H9 (cell line): ENCODE measurements around the gene ENPP1. TPM values are rescaled to one million over a fixed set of nuclear protein-coding genes. Genes with fewer than 3 reads are reported as not detected.

Experiments
- DNase-seq: peaks from one replicate; pipeline ENCODE4 v3.0.0-alpha.2; 2017
- H2AFZ ChIP-seq: one replicate; pipeline ENCODE4 v1.6.1; 2013; ENCODE audit warnings: mild to moderate bottlenecking, low read length, control low read depth, moderate library complexity
- H2AK5ac ChIP-seq: 2 replicates; pipeline ENCODE4 v1.6.1; 2013; ENCODE audit warnings: low read length, control low read depth, mixed read lengths; ENCODE audit not compliant: insufficient read length
- H2BK120ac ChIP-seq: one replicate; pipeline ENCODE4 v1.6.1; 2013; ENCODE audit warnings: low read depth, mild to moderate bottlenecking, low read length, control low read depth, inconsistent platforms; ENCODE audit not compliant: poor library complexity, severe bottlenecking
- H2BK12ac ChIP-seq: 2 replicates; pipeline ENCODE4 v1.6.1; 2013; ENCODE audit warnings: low read length, control low read depth, mixed read lengths, low read depth; ENCODE audit not compliant: insufficient read length
- H2BK15ac ChIP-seq: 2 replicates; pipeline ENCODE4 v1.6.1; 2013; ENCODE audit warnings: low read depth, low read length, control low read depth
- H2BK20ac ChIP-seq: one replicate; pipeline ENCODE4 v1.6.1; 2013; ENCODE audit warnings: low read depth, mild to moderate bottlenecking, low read length, control low read depth, inconsistent platforms; ENCODE audit not compliant: poor library complexity, severe bottlenecking
- H2BK5ac ChIP-seq: 2 replicates; pipeline ENCODE4 v1.6.1; 2013; ENCODE audit warnings: low read length, control low read depth, mixed read lengths; ENCODE audit not compliant: insufficient read length
- H3K14ac ChIP-seq: 2 replicates; pipeline ENCODE4 v1.6.1; 2013; ENCODE audit warnings: low read length, control low read depth; ENCODE audit not compliant: insufficient read depth
- H3K18ac ChIP-seq: 2 replicates; pipeline ENCODE4 v1.6.1; 2013; ENCODE audit warnings: low read depth, mild to moderate bottlenecking, mixed read lengths, low read length, control low read depth; ENCODE audit not compliant: insufficient read length
- H3K23ac ChIP-seq: 2 replicates; pipeline ENCODE4 v1.6.1; 2013; ENCODE audit warnings: low read length, control low read depth, mixed read lengths, low read depth; ENCODE audit not compliant: insufficient read length
- H3K23me2 ChIP-seq: 2 replicates; pipeline ENCODE4 v1.6.1; 2013; ENCODE audit warnings: low read depth, mild to moderate bottlenecking, mixed read lengths, low read length, control low read depth; ENCODE audit not compliant: insufficient read length, poor library complexity, severe bottlenecking
- H3K27ac ChIP-seq: 2 replicates; pipeline ENCODE4 v1.5.1; 2013; ENCODE audit warnings: low read length, control low read depth, mixed read lengths, low read depth; ENCODE audit not compliant: insufficient read length
- H3K27me3 ChIP-seq: 2 replicates; pipeline ENCODE4 v1.6.1; 2013; ENCODE audit warnings: low read length, control low read depth, inconsistent platforms; ENCODE audit not compliant: insufficient read depth
- H3K4ac ChIP-seq: 2 replicates; pipeline ENCODE4 v1.6.1; 2013; ENCODE audit warnings: low read depth, mild to moderate bottlenecking, control low read depth, inconsistent platforms, low read length, moderate library complexity
- H3K4me1 ChIP-seq: 2 replicates; pipeline ENCODE4 v1.6.1; 2013; ENCODE audit warnings: low read length, control low read depth, inconsistent platforms; ENCODE audit not compliant: insufficient read depth
- H3K4me2 ChIP-seq: 2 replicates; pipeline ENCODE4 v1.6.1; 2013; ENCODE audit warnings: low read length, control low read depth, mixed read lengths; ENCODE audit not compliant: insufficient read length, insufficient read depth
- H3K56ac ChIP-seq: 2 replicates; pipeline ENCODE4 v1.6.1; 2013; ENCODE audit warnings: low read depth, mild to moderate bottlenecking, mixed read lengths, low read length, control low read depth; ENCODE audit not compliant: insufficient read length
- H3K79me1 ChIP-seq: 2 replicates; pipeline ENCODE4 v1.6.1; 2013; ENCODE audit warnings: low read depth, mild to moderate bottlenecking, moderate library complexity, low read length, control low read depth, inconsistent platforms; ENCODE audit not compliant: insufficient read depth, poor library complexity, severe bottlenecking
- H3K79me2 ChIP-seq: 2 replicates; pipeline ENCODE4 v1.6.1; 2013; ENCODE audit warnings: low read length, control low read depth, inconsistent platforms; ENCODE audit not compliant: insufficient read depth
- H3K9ac ChIP-seq: 2 replicates; pipeline ENCODE4 v1.6.1; 2013; ENCODE audit warnings: low read length, control low read depth, mixed read lengths; ENCODE audit not compliant: insufficient read length; ENCODE audit errors: extremely low read depth
- H3K9me3 ChIP-seq: one replicate; pipeline ENCODE4 v1.6.1; 2013; ENCODE audit warnings: low read depth, low read length, inconsistent platforms; ENCODE audit not compliant: control insufficient read depth
- H3T11ph ChIP-seq: one replicate; pipeline ENCODE4 v1.6.1; 2013; ENCODE audit warnings: mild to moderate bottlenecking, low read length, control low read depth, inconsistent platforms
- H4K20me1 ChIP-seq: one replicate; pipeline ENCODE4 v1.6.1; 2013; ENCODE audit not compliant: control insufficient read depth, insufficient read length, insufficient read depth
- H4K5ac ChIP-seq: 2 replicates; pipeline ENCODE4 v1.6.1; 2013; ENCODE audit warnings: low read depth, mild to moderate bottlenecking, mixed read lengths, low read length, control low read depth; ENCODE audit not compliant: insufficient read length
- H4K8ac ChIP-seq: replicated peaks from 2 replicates; pipeline ENCODE4 v1.6.1; 2013; ENCODE audit warnings: low read length, control low read depth, mixed read lengths, low read depth; ENCODE audit not compliant: insufficient read length
- H4K91ac ChIP-seq: 2 replicates; pipeline ENCODE4 v1.6.1; 2013; ENCODE audit warnings: low read depth, mild to moderate bottlenecking, moderate library complexity, mixed read lengths, low read length, control low read depth; ENCODE audit not compliant: insufficient read length
- H3K27ac Mint-ChIP-seq, 3 experiments: 2 replicates in 2 of 3; 3 replicates in 1 of 3; pipeline ENCODE4 v1.8.0; 2020 to 2021; ENCODE audit warnings: mixed read lengths in 3 of 3, mild to moderate bottlenecking in 1 of 3, moderate library complexity in 1 of 3
- H3K27me3 Mint-ChIP-seq: 2 replicates; pipeline ENCODE4 v1.8.0; 2021; ENCODE audit warnings: low read depth, mild to moderate bottlenecking, moderate library complexity, mixed read lengths
- H3K36me3 Mint-ChIP-seq, 3 experiments: 2 replicates in 2 of 3; 3 replicates in 1 of 3; pipeline ENCODE4 v1.8.0; 2020 to 2021; ENCODE audit warnings: low read depth in 3 of 3, mixed read lengths in 3 of 3; ENCODE audit not compliant: insufficient read depth in 1 of 3
- H3K4me1 Mint-ChIP-seq, 2 experiments: 2 replicates each; pipeline ENCODE4 v1.8.0; 2020; ENCODE audit warnings: mixed read lengths in 2 of 2
- H3K4me3 Mint-ChIP-seq, 2 experiments: 2 replicates in 1 of 2; 3 replicates in 1 of 2; pipeline ENCODE4 v1.8.0; 2020 to 2021; ENCODE audit warnings: mild to moderate bottlenecking in 2 of 2, mixed read lengths in 2 of 2, moderate library complexity in 1 of 2
- H3K9me3 Mint-ChIP-seq, 2 experiments: 2 replicates in 1 of 2; 3 replicates in 1 of 2; pipeline ENCODE4 v1.8.0; 2020; ENCODE audit warnings: mild to moderate bottlenecking in 2 of 2, mixed read lengths in 2 of 2, moderate library complexity in 1 of 2
- CTCF ChIP-seq: fragments of 200-600 bp; sonication (generic); conservative IDR thresholded peaks from 3 replicates; pipeline ENCODE4 v1.8.0; 2021; ENCODE audit warnings: antibody characterized with exemption, mild to moderate bottlenecking
- WGBS: extraction: QIAGEN DNeasy Blood & Tissue Kit; methylation state at CpG from one replicate; pipeline ENCODE4 v1.1.7; 2013; ENCODE audit warnings: missing lambda C conversion rate, low lambda C conversion rate, mixed read lengths; ENCODE audit not compliant: insufficient read length; ENCODE audit errors: extremely low coverage; 5-methylcytosine and 5-hydroxymethylcytosine counted together
- total RNA-seq: library from RNA; stranded (reverse); gene quantifications from 2 replicates; pipeline ENCODE4 v1.2.1, GENCODE V29; 2021

The ENPP1 gene
- total RNA-seq, 1 experiment from 2014 or later: 22.5 TPM

GRCh38 chr6:131910956-131911355 is 103.1 kb downstream of the ENPP1 start:
- Histone ChIP-seq H4K91ac (no peak overlapping the region), H4K20me1 (no peaks in the 10 kb centered on the region), H2BK12ac (no peak overlapping the region), H3K18ac (no peak overlapping the region), H2BK15ac (no peak overlapping the region), H3K9ac (no peak overlapping the region), H3K4ac (no peak overlapping the region), H3T11ph (no peak overlapping the region), H2BK120ac (no peak overlapping the region), H3K23me2 (no peaks in the 10 kb centered on the region), H2AFZ (no peak overlapping the region), H4K5ac (no peak overlapping the region), H3K23ac (no peak overlapping the region), H3K9me3 (no peaks in the 10 kb centered on the region), H3K79me1 (no peaks in the 10 kb centered on the region), H3K27ac (no peak overlapping the region), H3K14ac (no peak overlapping the region), H3K56ac (no peak overlapping the region), H2AK5ac (no peak overlapping the region), H3K4me1 (peaks cover 8% of the 10 kb centered on the region; the same call in 1 of the 2 replicates), H3K79me2 (no peaks in the 10 kb centered on the region), H2BK5ac (no peak overlapping the region), H4K8ac (no peak overlapping the region), H3K27me3 (no peaks in the 10 kb centered on the region), H3K4me2 (no peak overlapping the region), H2BK20ac (no peak overlapping the region)
- TF ChIP-seq CTCF: no peak
- no peak overlapping the region for H3K27ac Mint-ChIP-seq
- no peaks in the 10 kb centered on the region; the same call in 1 of the 2 replicates for H3K27me3 Mint-ChIP-seq
- H3K36me3 Mint-ChIP-seq: peaks cover 6 to 88% (median 70%) of the 10 kb centered on the region in 3 experiments
- no peak overlapping the region for H3K4me3 Mint-ChIP-seq
- no CpG with 5 or more reads among the region's 4 CpGs for WGBS
- H3K9me3 Mint-ChIP-seq: peaks cover 5 to 13% of the 10 kb centered on the region in 2 experiments; a peak in 3 of 5 replicates
- no peak for DNase-seq
- H3K4me1 Mint-ChIP-seq: peaks cover 21 to 45% of the 10 kb centered on the region in 2 experiments
